GM19468 (cell line): Measurements from ENCODE around the gene TCP11L1.
"Not testable (repeated sequence)": the region's sequence is repeated elsewhere in the genome, so short reads cannot be mapped to it uniquely, and the experiment has no call there.

Experiments
- ATAC-seq: cut with Tn5 transposase; IDR thresholded peaks from one replicate; pipeline ENCODE4 v1.9.1; 2021; ENCODE audit warnings: mild to moderate bottlenecking, moderate library complexity, moderate number of reproducible peaks; ENCODE audit not compliant: unreplicated experiment; ENCODE audit errors: extremely low read depth

Gene TCP11L1

GRCh38 chr11:33064033-33064825 lies 24.9 kb downstream of the TCP11L1 start:
- ATAC-seq: no peak

DNA sequence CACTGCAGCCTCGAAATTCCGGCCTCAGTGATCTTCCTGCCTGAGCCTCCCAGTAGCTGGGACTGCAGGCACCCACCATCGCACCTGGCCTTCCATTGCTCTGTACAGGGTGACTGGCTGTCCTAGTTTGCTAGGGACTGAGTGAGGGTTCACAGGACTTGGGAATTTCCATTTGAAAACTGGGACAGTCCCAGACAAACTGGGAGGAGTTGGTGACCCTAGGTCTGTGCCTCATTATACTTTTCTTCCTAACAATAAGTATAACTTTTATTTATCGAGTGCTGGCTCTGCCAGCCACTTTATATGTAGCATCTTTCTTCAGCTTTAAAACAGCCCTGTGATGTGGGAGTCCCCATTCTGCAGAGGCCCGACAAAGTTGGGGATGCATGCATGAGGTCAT lies 25.5 kb downstream of the TCP11L1 start:
- ATAC-seq: no peak

GRCh38 chr11:33065445-33066178 lies 26.2 kb downstream of the TCP11L1 start:
- ATAC-seq: no peak

- ATAC-seq: no peak
Observed at GRCh38 chr11:33067294-33067693, 27.9 kb downstream of the TCP11L1 start.

- ATAC-seq: no peak
Observed at GRCh38 chr11:33068611-33069340, 29.4 kb downstream of the TCP11L1 start.

DNA sequence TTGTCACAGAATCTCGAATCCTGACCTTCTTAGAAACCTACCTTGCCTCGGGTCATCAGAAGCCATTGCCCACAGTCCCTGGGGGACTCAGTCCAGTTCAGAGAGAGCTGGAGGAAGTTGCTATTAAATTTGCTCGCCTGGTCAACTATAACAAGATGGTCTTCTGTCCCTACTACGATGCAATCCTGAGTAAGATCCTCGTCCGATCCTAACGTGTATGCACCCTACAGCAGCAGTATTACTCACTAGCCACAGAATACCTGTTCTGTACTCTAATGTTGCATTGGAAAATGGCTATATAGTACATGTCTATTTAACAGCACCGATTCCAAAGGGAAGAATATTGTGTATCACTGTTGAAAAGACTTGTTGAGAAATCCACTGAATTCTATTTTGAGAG lies 33.1 kb downstream of the TCP11L1 start:
- no peak for ATAC-seq

GRCh38 chr11:33083918-33084317 lies 44.5 kb downstream of the TCP11L1 start:
- no peak for ATAC-seq

DNA sequence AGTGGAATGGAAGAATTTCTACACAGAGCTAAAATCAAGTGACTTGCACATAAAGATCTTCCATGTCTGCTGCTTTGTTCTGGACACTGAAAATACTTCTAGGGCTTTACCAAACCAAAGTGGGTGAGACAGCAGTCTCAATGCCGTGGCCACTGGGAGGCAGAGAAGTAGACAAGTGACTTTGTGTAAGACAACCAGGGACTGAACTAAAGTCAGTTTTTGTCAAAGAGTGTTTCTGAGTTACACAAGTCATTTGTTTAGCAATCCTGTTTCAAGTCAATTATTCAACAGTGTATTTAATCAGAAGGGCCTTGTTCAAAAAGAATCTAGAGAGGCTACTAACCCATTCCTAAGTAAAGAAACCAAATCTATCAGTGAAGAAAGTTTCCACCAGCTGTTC lies 46.6 kb downstream of the TCP11L1 start:
- ATAC-seq: no peak

DNA sequence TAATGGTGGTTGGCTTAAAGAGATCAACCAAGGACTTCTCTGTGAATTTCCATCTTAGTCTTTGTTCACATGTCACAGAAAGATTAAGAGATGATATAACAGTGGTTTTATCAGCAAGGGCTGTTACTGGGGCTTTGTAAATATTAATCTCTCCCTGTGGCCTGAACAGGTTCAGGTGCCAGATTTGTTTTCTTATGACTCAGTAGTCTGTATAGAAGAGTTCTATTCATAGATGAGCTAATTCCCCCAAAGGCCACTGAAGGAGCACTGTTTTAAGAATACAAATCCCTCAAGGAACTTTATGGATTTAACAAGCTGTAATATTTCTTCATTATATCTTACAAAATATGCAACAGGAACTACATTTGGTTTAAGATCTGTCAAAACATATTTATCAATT lies 50.4 kb downstream of the TCP11L1 start:
- no peak for ATAC-seq

DNA sequence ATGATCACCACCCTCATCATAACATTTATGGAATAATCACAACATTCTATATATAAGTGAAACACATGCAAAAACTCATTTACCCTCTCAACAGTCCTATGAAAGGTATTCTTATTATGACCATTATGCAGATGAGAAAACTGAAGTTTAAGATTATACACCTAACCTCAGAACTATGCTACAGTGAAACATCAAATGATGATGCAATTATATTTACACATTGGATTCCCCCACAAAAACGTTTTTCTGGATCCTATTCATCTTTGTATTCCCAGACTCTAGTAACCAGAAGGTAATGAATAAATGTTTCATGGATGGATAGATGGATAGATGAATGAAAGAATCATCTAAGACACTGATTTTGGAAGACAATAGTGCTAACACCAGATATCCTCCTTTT lies 54.8 kb downstream of the TCP11L1 start:
- no peak for ATAC-seq

- no peak for ATAC-seq
Observed at GRCh38 chr11:33103836-33104235, 64.5 kb downstream of the TCP11L1 start.

GRCh38 chr11:33109294-33109895 lies 70.0 kb downstream of the TCP11L1 start:
- no peak for ATAC-seq

GRCh38 chr11:33110083-33110482 lies 70.7 kb downstream of the TCP11L1 start:
- no peak for ATAC-seq

DNA sequence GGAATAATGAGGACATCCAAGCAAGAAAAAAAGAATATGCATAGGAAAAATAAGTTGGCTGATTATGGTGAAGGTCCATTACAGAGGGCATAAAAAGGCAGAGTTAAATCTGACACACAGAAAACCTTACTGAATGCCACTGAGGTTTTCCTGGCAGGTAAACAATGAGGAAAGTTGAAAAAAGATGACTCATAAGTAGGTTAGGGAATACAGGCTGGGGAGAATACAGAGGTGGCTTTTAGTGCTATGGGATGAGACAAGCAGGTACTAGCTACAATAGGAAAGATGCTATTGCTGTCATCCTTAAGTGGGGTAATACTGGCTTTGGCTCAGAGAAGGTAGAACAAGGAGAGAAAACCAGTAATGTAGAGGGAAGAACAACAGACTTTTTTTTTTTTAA lies 77.2 kb downstream of the TCP11L1 start:
- ATAC-seq: no peak

GRCh38 chr11:33122696-33123095 lies 83.3 kb downstream of the TCP11L1 start:
- ATAC-seq: not testable (repeated sequence)
